ENCODE results near the gene NRDE2.

GRCh38 chr14:90290337-90291011 lies 41.3 kb downstream of the NRDE2 start:
- no peak for TF ChIP-seq CTCF (IDR thresholded peaks at IDR 0.05)
- TF ChIP-seq EP300 (IDR thresholded peaks at IDR 0.05; ENCODE audit: low read depth): no peak

All from transverse colon (tissue), 3 donors.